Brain pericyte (primary cell): ENCODE results near the gene PDE4A.
"Not testable (repeated sequence)": the region's sequence is repeated elsewhere in the genome, so short reads cannot be mapped to it uniquely, and the experiment has no call there.

ENCODE experiments used
- DNase-seq: peaks from one replicate; pipeline ENCODE4 v3.0.0-alpha.2; 2012; ENCODE audit warnings: low read depth, low spot score

The PDE4A gene

GRCh38 chr19:10462042-10462441 is 41.7 kb downstream of the PDE4A start:
- not testable (repeated sequence) for DNase-seq

- DNase-seq, result no peak
Observed at GRCh38 chr19:10462557-10462956, 42.2 kb downstream of the PDE4A start.

- no peak for DNase-seq
Observed at GRCh38 chr19:10464456-10464855, 44.1 kb downstream of the PDE4A start.

- DNase-seq, result no peak
Observed at GRCh38 chr19:10467104-10467706, 46.9 kb downstream of the PDE4A start.

- no peak for DNase-seq
Observed at GRCh38 chr19:10468133-10468532, 47.8 kb downstream of the PDE4A start.

- no peak for DNase-seq
Observed at GRCh38 chr19:10471909-10472308, 51.6 kb downstream of the PDE4A start.

GRCh38 chr19:10473192-10473591 is 52.9 kb downstream of the PDE4A start:
- DNase-seq, result no peak

GRCh38 chr19:10474962-10475451 is 54.7 kb downstream of the PDE4A start:
- no peak for DNase-seq

GRCh38 chr19:10478476-10478875 is 58.1 kb downstream of the PDE4A start:
- no peak for DNase-seq

GRCh38 chr19:10478903-10479384 is 58.6 kb downstream of the PDE4A start:
- peak; percentile 75 for DNase-seq

GRCh38 chr19:10486551-10486950 is 66.2 kb downstream of the PDE4A start:
- DNase-seq, result no peak

GRCh38 chr19:10491472-10492047 is 71.2 kb downstream of the PDE4A start:
- DNase-seq, result no peak

- DNase-seq, result no peak
Observed at GRCh38 chr19:10497371-10497770, 77.0 kb downstream of the PDE4A start.

GRCh38 chr19:10499550-10500246 is 79.4 kb downstream of the PDE4A start:
- no peak for DNase-seq

- no peak for DNase-seq
Observed at GRCh38 chr19:10500247-10500592, 79.9 kb downstream of the PDE4A start.

GRCh38 chr19:10501971-10502523 is 81.7 kb downstream of the PDE4A start:
- no peak for DNase-seq

GRCh38 chr19:10502524-10503001 is 82.2 kb downstream of the PDE4A start:
- no peak for DNase-seq

GRCh38 chr19:10503002-10503789 is 82.9 kb downstream of the PDE4A start, which contains the start of gene KEAP1:
Gene KEAP1, minus strand, starts transcription at chr19:10503356. Its CDS starts 3,323 bp downstream, at chr19:10500033.
- DNase-seq, result no peak

- DNase-seq, result no peak
Observed at GRCh38 chr19:10505583-10506229, 85.4 kb downstream of the PDE4A start.

- no peak for DNase-seq
Observed at GRCh38 chr19:10508036-10508435, 87.7 kb downstream of the PDE4A start.

- DNase-seq, result no peak
Observed at GRCh38 chr19:10508707-10509106, 88.4 kb downstream of the PDE4A start.
